ENCODE data around the gene GPR42. TPM values are rescaled to one million over a fixed set of nuclear protein-coding genes. Genes with fewer than 3 reads are reported as not detected.

Gene GPR42, protein sequence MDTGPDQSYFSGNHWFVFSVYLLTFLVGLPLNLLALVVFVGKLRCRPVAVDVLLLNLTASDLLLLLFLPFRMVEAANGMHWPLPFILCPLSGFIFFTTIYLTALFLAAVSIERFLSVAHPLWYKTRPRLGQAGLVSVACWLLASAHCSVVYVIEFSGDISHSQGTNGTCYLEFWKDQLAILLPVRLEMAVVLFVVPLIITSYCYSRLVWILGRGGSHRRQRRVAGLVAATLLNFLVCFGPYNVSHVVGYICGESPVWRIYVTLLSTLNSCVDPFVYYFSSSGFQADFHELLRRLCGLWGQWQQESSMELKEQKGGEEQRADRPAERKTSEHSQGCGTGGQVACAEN
- total RNA-seq (2022; extraction: Qiagen RNA extraction), result not detected in 5 replicates

GRCh38 chr19:35370722-35371121 lies at the start of gene GPR42:
Gene GPR42, plus strand, starts transcription at chr19:35371068. Its CDS starts 292 bp downstream, at chr19:35371360.

DNA sequence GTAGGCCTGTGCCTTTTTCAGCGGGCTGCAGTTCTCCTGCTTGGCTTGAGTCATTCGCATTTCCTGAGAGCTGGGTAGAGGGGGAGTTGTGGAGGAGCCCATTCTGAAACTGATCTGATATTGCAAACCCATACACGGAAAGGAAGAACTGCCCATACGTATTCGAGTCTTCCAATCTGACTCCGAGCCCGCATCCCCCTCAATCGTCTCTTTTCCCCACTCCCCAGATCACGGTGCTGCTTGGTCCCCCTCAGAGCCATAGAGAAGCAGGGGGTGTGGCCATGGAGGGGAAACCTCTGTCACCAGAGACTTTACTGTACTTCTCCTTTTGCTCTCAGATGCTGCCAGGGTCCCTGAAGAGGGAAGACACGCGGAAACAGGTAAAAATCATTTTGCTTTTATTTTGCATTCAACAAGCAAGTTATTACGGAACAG lies 42.0 kb upstream of the GPR42 start, which contains the start of gene CD22:
TSS of gene CD22 (plus strand) at position 337 of the 435 bp plus-strand sequence. CDS start 2,854 bp downstream, outside the sequence.

DNA sequence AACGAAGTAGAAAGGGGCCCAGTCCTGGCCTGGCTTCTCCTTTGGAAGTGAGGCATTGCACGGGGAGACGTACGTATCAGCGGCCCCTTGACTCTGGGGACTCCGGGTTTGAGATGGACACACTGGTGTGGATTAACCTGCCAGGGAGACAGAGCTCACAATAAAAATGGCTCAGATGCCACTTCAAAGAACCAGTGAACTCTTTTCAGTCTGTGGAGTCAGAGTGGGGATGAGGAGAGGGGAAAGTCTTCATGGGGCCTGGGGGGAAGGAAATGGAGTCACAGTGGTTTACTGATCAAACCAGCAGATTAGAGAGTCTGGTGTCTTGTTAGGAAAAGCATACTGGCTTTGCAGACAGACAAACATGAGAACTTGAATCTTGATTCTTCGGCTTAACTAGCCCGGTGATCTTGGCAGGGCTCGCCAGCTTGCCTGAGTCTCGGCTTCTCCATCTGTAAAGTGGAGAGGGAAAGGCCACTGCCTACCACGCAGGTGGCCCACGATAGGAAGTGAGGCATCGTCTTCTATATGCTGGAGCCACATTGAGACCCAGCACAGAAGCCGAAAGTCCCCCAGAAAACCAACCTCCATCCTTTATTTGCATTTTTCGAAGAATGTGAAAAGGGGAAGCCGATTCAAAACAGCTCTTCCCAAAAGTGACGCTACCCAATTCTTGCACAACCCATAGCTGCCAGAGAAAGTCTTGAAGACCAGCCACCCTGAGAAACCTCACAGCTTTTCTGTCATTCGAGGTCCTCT lies 23.5 kb upstream of the GPR42 start, which contains the start of gene FFAR1:
TSS of gene FFAR1 (plus strand) at position 732 of the 759 bp plus-strand sequence. CDS start 3,650 bp downstream, outside the sequence.

DNA sequence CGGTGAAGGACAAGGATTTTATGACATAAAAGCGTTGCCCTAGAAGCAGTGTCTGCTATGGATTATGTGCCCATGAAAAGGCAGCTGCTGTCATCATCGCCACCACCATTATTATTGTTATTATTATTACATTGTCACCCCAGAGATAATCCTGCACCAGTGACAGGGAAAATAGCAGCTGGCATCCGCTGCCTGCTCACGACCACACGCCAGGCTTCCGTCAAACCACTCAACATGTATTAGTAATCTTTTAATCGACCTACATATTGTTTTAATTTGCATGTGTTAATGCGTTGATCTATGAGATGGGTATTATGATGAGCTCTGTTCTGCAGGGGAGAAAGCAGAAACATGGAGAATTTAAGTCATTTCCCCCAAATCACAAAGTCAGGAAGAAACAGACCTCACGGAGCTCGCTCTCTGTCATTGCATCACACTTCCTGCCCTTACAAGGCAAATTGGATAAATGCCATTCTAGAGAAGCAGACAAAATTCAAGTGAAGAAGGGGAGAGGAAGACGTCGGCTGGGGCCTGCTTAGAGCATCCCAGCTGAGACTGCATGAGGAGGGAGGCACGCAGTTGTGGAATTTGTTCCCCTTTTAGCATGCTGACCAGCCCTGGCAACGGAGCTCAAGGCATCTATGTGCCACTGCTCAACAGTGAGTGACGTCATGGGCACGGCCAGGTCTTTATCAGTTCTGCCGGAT lies 12.8 kb upstream of the GPR42 start, which contains the start of gene FFAR3:
TSS of gene FFAR3 (plus strand) at position 594 of the 707 bp plus-strand sequence. CDS start 431 bp downstream, outside the sequence.

Other genes starting within 250 kb of the GPR42 start
- gene LGI4, start 236.0 kb upstream of the GPR42 start, total RNA-seq (2022; extraction: Qiagen RNA extraction), result 0.08 to 0.22 TPM (median 0.16 TPM) in 5 replicates
- 0.08 to 0.45 TPM (median 0.30 TPM) in 5 replicates for gene FXYD1, start 232.2 kb upstream of the GPR42 start, total RNA-seq (2022; extraction: Qiagen RNA extraction)
- 0.12 to 0.42 TPM (median 0.23 TPM) in 4 of 5 replicates, not detected in the other for gene FXYD7, start 227.8 kb upstream of the GPR42 start, total RNA-seq (2022; extraction: Qiagen RNA extraction)
- gene FXYD5, start 216.3 kb upstream of the GPR42 start, total RNA-seq (2022; extraction: Qiagen RNA extraction), result 199 to 233 TPM (median 227 TPM) in 5 replicates
- not detected in 5 replicates for gene FAM187B, start 142.3 kb upstream of the GPR42 start, total RNA-seq (2022; extraction: Qiagen RNA extraction)
- gene LSR, start 122.1 kb upstream of the GPR42 start, total RNA-seq (2022; extraction: Qiagen RNA extraction), result 7.1 to 11.5 TPM (median 10.2 TPM) in 5 replicates
- 112 to 163 TPM (median 159 TPM) in 5 replicates for gene USF2, start 102.1 kb upstream of the GPR42 start, total RNA-seq (2022; extraction: Qiagen RNA extraction)
- gene HAMP, start 88.5 kb upstream of the GPR42 start, total RNA-seq (2022; extraction: Qiagen RNA extraction), result 0.24 TPM in 1 of 5 replicates, not detected in the others
- 0.12 TPM in 1 of 5 replicates, not detected in the others for gene MAG, start 78.9 kb upstream of the GPR42 start, total RNA-seq (2022; extraction: Qiagen RNA extraction)
- 0.92 to 1.4 TPM (median 0.99 TPM) in 5 replicates for gene CD22, start 41.9 kb upstream of the GPR42 start, total RNA-seq (2022; extraction: Qiagen RNA extraction)
- gene FFAR1, start 23.2 kb upstream of the GPR42 start, total RNA-seq (2022; extraction: Qiagen RNA extraction), result 0.05 TPM in 1 of 5 replicates, not detected in the others
- not detected in 5 replicates for gene FFAR3, start 12.6 kb upstream of the GPR42 start, total RNA-seq (2022; extraction: Qiagen RNA extraction)
- gene FFAR2, start 77.2 kb downstream of the GPR42 start, total RNA-seq (2022; extraction: Qiagen RNA extraction), result 0.03 TPM in 1 of 5 replicates, not detected in the others
- not detected in 5 replicates for gene KRTDAP, start 119.4 kb downstream of the GPR42 start, total RNA-seq (2022; extraction: Qiagen RNA extraction)
- 34.1 to 42.4 TPM (median 35.8 TPM) in 5 replicates for gene DMKN, start 142.6 kb downstream of the GPR42 start, total RNA-seq (2022; extraction: Qiagen RNA extraction)
- gene SBSN, start 157.2 kb downstream of the GPR42 start, total RNA-seq (2022; extraction: Qiagen RNA extraction), result 2.5 to 3.1 TPM (median 3.0 TPM) in 5 replicates
- not detected in 5 replicates for gene GAPDHS, start 162.4 kb downstream of the GPR42 start, total RNA-seq (2022; extraction: Qiagen RNA extraction)
- 350 to 462 TPM (median 443 TPM) in 5 replicates for gene TMEM147, start 174.6 kb downstream of the GPR42 start, total RNA-seq (2022; extraction: Qiagen RNA extraction)
- gene ATP4A, start 192.6 kb downstream of the GPR42 start, total RNA-seq (2022; extraction: Qiagen RNA extraction), result not detected in 5 replicates
- gene PMIS2, start 215.1 kb downstream of the GPR42 start, total RNA-seq (2022; extraction: Qiagen RNA extraction), result not detected in 5 replicates
- gene HAUS5, start 241.7 kb downstream of the GPR42 start, total RNA-seq (2022; extraction: Qiagen RNA extraction), result 12.1 to 18.6 TPM (median 17.4 TPM) in 5 replicates

Measured in A549 treated with CORT108297 at 1 μM for 4 hours (cell line).